GM23338 (cell line): ENCODE data around the gene TMCO4. TPM values are rescaled to one million over a fixed set of nuclear protein-coding genes. Genes with fewer than 3 reads are reported as not detected.
A peak's percentile ranks its signal among the peaks of the same experiment; 100 is the strongest.

ENCODE experiments used
- ATAC-seq: fragments of 200-7000 bp; cut with Tn5 transposase; 3 replicates; pipeline ENCODE4 v1.9.1; 2020
- DNase-seq: peaks from one replicate; pipeline ENCODE4 v3.0.0-alpha.2; 2015; ENCODE audit warnings: low spot score
- H2AFZ ChIP-seq: fragments of 200-600 bp; sonication (generic); 2 replicates; pipeline ENCODE4 v1.8.0; 2016; ENCODE audit warnings: antibody characterized with exemption, mild to moderate bottlenecking, moderate library complexity
- H3F3A ChIP-seq: fragments of 200-600 bp; sonication (generic); replicated peaks from 2 replicates; pipeline ENCODE4 v1.8.0; 2017; ENCODE audit warnings: antibody characterized with exemption, mixed run types, low read depth
- H3K27ac ChIP-seq: fragments of 200-600 bp; sonication (generic); 2 replicates; pipeline ENCODE4 v1.6.1; 2016; ENCODE audit warnings: low read depth
- H3K27me3 ChIP-seq: fragments of 200-600 bp; sonication (generic); 2 replicates; pipeline ENCODE4 v1.8.0; 2016; ENCODE audit warnings: mild to moderate bottlenecking, mixed run types, moderate library complexity; ENCODE audit not compliant: insufficient read depth
- H3K36me3 ChIP-seq: fragments of 200-600 bp; sonication (generic); 2 replicates; pipeline ENCODE4 v1.8.0; 2016; ENCODE audit warnings: mild to moderate bottlenecking; ENCODE audit not compliant: insufficient read depth
- H3K4me1 ChIP-seq: fragments of 200-600 bp; sonication (generic); 2 replicates; pipeline ENCODE4 v1.8.0; 2016; ENCODE audit warnings: mild to moderate bottlenecking, moderate library complexity; ENCODE audit not compliant: insufficient read depth
- H3K4me2 ChIP-seq: fragments of 200-600 bp; sonication (generic); 2 replicates; pipeline ENCODE4 v1.7.1; 2017; ENCODE audit warnings: mixed run types
- H3K4me3 ChIP-seq: fragments of 200-600 bp; sonication (generic); 2 replicates; pipeline ENCODE4 v1.6.1; 2016; ENCODE audit warnings: mixed run types
- H3K79me2 ChIP-seq: fragments of 200-600 bp; sonication (generic); replicated peaks from 2 replicates; pipeline ENCODE4 v1.8.0; 2017; ENCODE audit warnings: mild to moderate bottlenecking; ENCODE audit not compliant: insufficient read depth
- H3K9me2 ChIP-seq: fragments of 200-600 bp; sonication (generic); 2 replicates; pipeline ENCODE4 v1.8.0; 2017; ENCODE audit not compliant: insufficient read depth
- H4K20me1 ChIP-seq: fragments of 200-600 bp; sonication (generic); replicated peaks from 2 replicates; pipeline ENCODE4 v1.8.0; 2017; ENCODE audit warnings: mild to moderate bottlenecking; ENCODE audit not compliant: insufficient read depth
- H3K27ac Mint-ChIP-seq: 2 replicates; pipeline ENCODE4 v1.8.0; 2020; ENCODE audit warnings: inconsistent platforms, mild to moderate bottlenecking, moderate library complexity, mixed read lengths
- H3K27me3 Mint-ChIP-seq: 3 replicates; pipeline ENCODE4 v1.8.0; 2022; ENCODE audit warnings: low read depth, mild to moderate bottlenecking, moderate library complexity, mixed read lengths, inconsistent platforms; ENCODE audit not compliant: insufficient read depth, poor library complexity
- H3K36me3 Mint-ChIP-seq: 3 replicates; pipeline ENCODE4 v1.8.0; 2021; ENCODE audit warnings: low read depth, mild to moderate bottlenecking, inconsistent platforms, moderate library complexity, mixed read lengths
- H3K4me1 Mint-ChIP-seq: 3 replicates; pipeline ENCODE4 v1.8.0; 2020; ENCODE audit warnings: mild to moderate bottlenecking, inconsistent platforms, mixed read lengths
- H3K4me3 Mint-ChIP-seq: 3 replicates; pipeline ENCODE4 v1.8.0; 2021; ENCODE audit warnings: moderate library complexity, mild to moderate bottlenecking, inconsistent platforms, mixed read lengths
- H3K9me3 Mint-ChIP-seq: 3 replicates; pipeline ENCODE4 v1.8.0; 2020; ENCODE audit warnings: moderate library complexity, mild to moderate bottlenecking, inconsistent platforms, mixed read lengths
- CREB1 ChIP-seq: fragments of 250-450 bp; sonication (Bioruptor Pico); IDR thresholded peaks from 2 replicates; pipeline ENCODE4 v1.5.0; 2020; ENCODE audit warnings: low read depth, mild to moderate bottlenecking, moderate library complexity
- ETS1 ChIP-seq: IDR thresholded peaks from 2 replicates; pipeline ENCODE4 v1.6.1; 2016; ENCODE audit warnings: antibody characterized with exemption
- JUNB ChIP-seq: IDR thresholded peaks from one replicate; pipeline ENCODE4 v1.6.1; 2016; ENCODE audit warnings: antibody characterized with exemption; ENCODE audit not compliant: unreplicated experiment
- NANOG ChIP-seq: IDR thresholded peaks from 2 replicates; pipeline ENCODE4 v1.6.1; 2016; ENCODE audit warnings: antibody characterized with exemption, borderline replicate concordance
- REST ChIP-seq: IDR thresholded peaks from one replicate; pipeline ENCODE4 v1.6.1; 2018; ENCODE audit warnings: antibody characterized with exemption; ENCODE audit not compliant: unreplicated experiment
- polyA plus RNA-seq: library from polyadenylated mRNA; unstranded; fragments of >200 nt; fragmentation: Nextera tagmentation; extraction: Ambion mirVana; gene quantifications from 2 replicates; pipeline ENCODE4 v1.2.1, GENCODE V29; 2016
- total RNA-seq: library from RNA; depleted of rRNA; stranded (reverse); fragments of >200 nt; shearing (Covaris generic); gene quantifications from 2 replicates; pipeline ENCODE4 v1.2.3, GENCODE V29; 2014

The TMCO4 gene
- total and polyA plus RNA-seq, 2 experiments from 2014 or later = 2.6 to 6.9 TPM

GRCh38 chr1:19809044-19809750, 9.5 kb upstream of the TMCO4 start:
- Histone ChIP-seq H3K36me3 (no peaks in the 10 kb centered on the region), H3K4me3 (no peak overlapping the region), H3K27me3 (no peaks in the 10 kb centered on the region), H2AFZ (no peak overlapping the region), H3K4me2 (no peak overlapping the region), H3K79me2 (no peaks in the 10 kb centered on the region), H3K9me2 (no peaks in the 10 kb centered on the region), H3K4me1 (no peaks in the 10 kb centered on the region), H3K27ac (no peak overlapping the region), H4K20me1 (no peaks in the 10 kb centered on the region), H3F3A (no peaks in the 10 kb centered on the region)
- TF ChIP-seq CREB1 (CRISPR knock-in tag) (no peak), REST (peak; percentile 68)
- H3K4me3 Mint-ChIP-seq = no peak overlapping the region
- peaks cover 6% of the 10 kb centered on the region for H3K4me1 Mint-ChIP-seq
- peak; percentile 38 for DNase-seq
- H3K36me3 Mint-ChIP-seq = no peaks in the 10 kb centered on the region
- H3K27ac Mint-ChIP-seq = no peak overlapping the region
- peaks cover 8% of the 10 kb centered on the region; the same call in 2 of the 3 replicates for H3K9me3 Mint-ChIP-seq
- H3K27me3 Mint-ChIP-seq = peaks cover 11% of the 10 kb centered on the region
- no peak for ATAC-seq

GRCh38 chr1:19808351-19808750, 8.6 kb upstream of the TMCO4 start:
- H3K9me3 Mint-ChIP-seq = peaks cover 8% of the 10 kb centered on the region; the same call in 2 of the 3 replicates
- peaks cover 11% of the 10 kb centered on the region for H3K27me3 Mint-ChIP-seq
- H4K20me1 ChIP-seq = no peaks in the 10 kb centered on the region
- no peaks in the 10 kb centered on the region for H3K4me1 ChIP-seq
- H3F3A ChIP-seq = no peaks in the 10 kb centered on the region
- no peak overlapping the region for H3K4me3 Mint-ChIP-seq
- H3K27me3 ChIP-seq = no peaks in the 10 kb centered on the region
- no peak for ATAC-seq
- no peak overlapping the region for H3K27ac ChIP-seq
- H3K9me2 ChIP-seq = no peaks in the 10 kb centered on the region
- no peaks in the 10 kb centered on the region for H3K4me1 Mint-ChIP-seq
- no peak overlapping the region for H3K4me2 ChIP-seq
- H3K27ac Mint-ChIP-seq = no peak overlapping the region
- no peak for DNase-seq
- no peaks in the 10 kb centered on the region for H3K79me2 ChIP-seq
- no peak overlapping the region for H3K4me3 ChIP-seq
- no peaks in the 10 kb centered on the region for H3K36me3 Mint-ChIP-seq
- TF ChIP-seq NANOG = no peak
- TF ChIP-seq ETS1 = no peak
- TF ChIP-seq JUNB = no peak
- TF ChIP-seq REST = no peak
- H2AFZ ChIP-seq = no peak overlapping the region
- no peaks in the 10 kb centered on the region for H3K36me3 ChIP-seq
